ENCODE measurements around the gene HOXB4.

Gene HOXB4

DNA sequence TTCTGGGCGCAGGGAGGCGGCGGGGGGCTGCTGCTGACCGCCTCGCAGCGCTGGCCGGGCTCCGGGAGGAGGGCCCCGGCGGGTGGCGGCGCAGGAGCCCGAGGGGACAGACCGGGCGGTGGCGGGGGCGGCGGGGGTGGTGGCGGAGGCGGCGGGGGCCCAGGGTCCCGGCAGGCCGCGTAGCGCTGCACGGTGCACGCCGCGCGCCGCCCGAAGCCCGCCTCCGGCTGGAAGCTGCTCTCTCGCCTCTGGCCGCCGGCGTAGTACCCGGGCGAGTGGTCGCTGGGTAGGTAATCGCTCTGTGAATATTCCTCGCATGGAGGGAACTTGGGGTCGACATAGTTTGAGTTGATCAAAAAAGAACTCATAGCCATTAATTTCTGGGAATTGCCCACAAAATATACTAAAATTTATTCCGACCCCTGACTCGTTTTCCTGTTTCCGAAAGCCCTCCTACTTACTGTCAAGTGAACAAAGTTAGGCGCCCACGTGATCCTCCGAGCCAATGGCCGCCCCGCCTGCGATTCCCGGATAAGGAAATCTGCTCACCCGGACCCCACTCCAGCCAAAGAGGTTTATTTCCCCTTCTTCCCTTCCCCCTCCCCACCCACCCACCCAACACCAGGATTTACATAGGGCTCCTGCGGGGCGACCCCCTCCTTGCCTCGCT lies at the start of gene HOXB4:
Gene HOXB4 (minus strand): TSS at position 405 of the 670 bp plus-strand sequence. CDS start 31 bp downstream, at position 374.
- DNase-seq (ENCODE audit: low spot score) = no peak

DNA sequence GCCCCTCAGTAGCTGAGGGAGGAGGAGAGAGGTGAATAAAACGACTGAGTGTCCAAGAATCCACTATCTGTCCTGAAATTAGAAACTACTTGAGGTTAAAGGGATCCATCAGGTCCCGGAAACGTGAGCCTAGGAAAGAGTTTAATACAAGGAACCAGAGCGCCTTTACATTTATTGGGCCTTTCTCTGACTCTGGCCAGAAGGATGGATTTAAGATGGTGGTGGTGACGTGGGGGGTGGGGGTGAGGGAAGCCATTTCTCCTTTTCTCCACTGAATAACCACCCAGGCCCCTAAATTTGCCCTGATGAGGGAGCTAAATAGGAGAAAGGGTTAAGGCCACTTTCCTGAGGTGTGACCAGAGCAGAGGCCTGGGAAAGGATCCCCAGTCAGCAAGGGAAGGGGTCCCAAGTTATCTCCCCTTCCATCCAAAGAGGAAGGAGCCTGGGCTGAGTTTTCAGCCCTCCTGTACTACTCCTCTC lies 49.0 kb upstream of the HOXB4 start:
- no peak for DNase-seq (ENCODE audit: low spot score)

DNA sequence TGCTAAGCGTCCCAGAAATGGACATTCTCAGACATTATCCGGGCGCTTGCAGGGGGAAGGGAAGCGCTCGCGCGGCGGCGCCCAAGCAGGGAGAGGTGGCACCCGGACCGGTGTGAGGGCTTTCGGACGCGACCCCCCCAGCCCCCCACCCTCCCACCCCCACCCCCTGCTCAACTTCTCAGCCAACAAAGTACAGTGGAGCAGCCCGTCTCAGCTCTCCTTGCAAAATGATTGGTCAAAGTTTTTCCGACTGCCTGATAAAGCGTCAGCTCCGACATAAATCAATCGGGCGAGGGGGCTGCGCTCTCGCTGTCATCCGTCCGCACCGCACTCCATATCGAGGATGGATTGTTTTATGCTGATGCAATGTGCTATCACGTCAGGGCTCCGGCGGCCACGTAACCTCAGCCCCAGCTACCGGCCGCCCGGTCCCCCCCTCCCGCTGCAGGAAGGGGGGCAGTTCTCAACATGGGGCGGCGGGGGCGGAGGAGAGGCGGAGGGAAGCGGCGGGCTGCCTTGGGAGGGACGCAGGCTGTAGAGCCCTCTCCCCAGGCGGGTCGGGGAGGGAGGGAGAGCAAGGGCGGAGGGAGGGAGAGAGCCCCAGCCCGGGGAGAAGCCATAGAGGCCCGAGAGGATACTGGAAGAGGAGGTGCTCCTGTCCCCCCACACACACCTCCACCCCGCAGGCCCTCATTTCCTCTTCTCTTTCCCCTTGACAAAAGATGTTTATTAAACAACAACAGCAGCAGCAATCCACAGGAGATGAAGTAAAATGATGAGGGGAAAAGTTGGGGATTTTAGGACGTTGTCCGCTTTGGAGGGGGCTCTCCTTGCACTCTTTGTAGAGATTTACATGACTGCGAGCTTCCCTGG lies 48.3 kb upstream of the HOXB4 start, which contains the start of gene HOXB9:
Gene HOXB9 (minus strand): TSS at position 114 of the 873 bp plus-strand sequence. CDS start 89 bp downstream, at position 25.
- DNase-seq (ENCODE audit: low spot score) = peak; percentile 67

GRCh38 chr17:48625495-48626244 lies 47.5 kb upstream of the HOXB4 start:
- peak; percentile 80 for DNase-seq (ENCODE audit: low spot score)

GRCh38 chr17:48624544-48625494 lies 46.7 kb upstream of the HOXB4 start:
- peak; percentile 75 for DNase-seq (ENCODE audit: low spot score)

DNA sequence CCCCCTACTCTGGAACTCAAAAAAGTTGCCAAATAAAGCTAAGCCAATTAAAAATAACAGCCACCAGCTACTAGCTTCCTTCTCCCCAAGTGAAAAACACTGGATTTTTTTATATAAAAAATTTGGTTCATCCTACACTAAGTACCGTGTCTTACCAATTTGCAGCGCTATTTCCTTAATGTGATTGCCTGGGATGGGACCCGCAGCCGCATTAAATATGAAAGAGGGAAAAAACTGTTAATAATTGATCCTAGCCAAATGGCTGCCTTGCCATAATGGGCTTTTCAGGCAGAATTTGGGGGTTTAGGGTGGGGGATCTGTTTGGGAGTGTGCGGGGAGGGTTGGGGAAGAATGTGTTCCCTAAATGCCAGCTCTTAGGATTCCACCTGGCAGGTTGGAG lies 46.0 kb upstream of the HOXB4 start:
- no peak for DNase-seq (ENCODE audit: low spot score)

GRCh38 chr17:48623583-48623982 lies 45.4 kb upstream of the HOXB4 start:
- no peak for DNase-seq (ENCODE audit: low spot score)

DNA sequence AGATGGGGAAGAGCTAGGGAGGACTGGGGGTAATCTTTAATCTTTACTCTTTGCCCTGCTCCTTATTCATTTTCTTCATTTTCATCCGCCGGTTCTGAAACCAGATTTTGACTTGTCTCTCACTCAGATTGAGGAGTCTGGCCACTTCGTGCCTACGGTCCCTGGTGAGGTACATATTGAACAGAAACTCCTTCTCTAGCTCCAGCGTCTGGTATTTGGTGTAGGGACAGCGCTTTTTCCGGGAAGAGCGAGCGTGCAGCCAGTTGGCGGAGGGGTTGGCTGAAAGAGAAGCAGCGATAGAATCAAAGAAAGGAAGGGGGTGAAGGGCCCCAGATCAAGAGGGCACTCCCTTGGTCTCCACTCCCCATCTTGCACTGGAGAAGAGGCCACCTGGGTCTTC lies 44.7 kb upstream of the HOXB4 start:
- no peak for DNase-seq (ENCODE audit: low spot score)

DNA sequence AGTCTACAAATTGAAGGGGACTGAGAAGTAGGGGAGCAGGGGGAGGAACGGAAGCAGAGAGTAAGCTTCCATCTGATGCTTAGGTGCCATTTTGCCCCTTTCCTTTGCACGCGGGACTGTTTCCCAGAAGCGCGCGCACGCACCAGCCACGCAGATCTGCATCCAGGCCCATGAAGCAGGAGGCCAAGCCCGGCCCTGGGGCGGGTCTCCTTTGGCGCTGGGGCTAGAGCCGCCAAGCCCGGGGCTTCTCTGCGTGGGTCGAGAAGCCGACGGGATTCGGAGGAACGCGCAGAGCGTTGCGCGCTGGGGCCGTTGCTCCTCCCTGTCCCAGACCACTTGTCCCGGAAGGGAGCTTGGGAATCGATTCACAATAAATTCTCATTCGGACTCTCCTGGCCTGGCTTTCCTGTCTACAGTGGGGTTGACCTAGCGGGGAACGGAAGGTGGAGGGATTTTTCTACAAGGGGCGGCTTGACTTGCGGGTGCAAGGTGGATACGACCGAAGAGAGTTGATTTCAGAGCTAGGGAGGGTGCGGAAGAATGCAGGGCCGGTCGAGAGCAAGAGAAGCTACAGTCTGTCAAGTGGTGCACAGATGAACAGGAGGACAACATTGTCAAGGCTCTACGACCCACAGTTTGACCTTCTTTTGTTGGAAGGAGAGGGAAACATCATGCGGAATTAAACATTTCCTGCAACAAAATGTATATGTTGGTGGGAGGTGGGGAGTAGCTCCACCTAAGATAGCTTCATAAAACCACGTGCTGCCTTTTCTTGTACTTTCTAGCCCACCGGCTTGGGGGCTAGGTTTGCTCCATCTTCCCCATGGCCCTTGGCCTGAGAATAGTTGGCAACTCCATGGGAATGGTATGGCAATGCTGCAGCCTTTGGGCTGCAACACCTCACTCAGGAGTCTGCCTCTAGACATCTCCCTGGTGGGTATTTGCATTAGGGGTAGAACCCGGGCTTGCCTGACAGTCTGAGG lies 43.6 kb upstream of the HOXB4 start:
- no peak for DNase-seq (ENCODE audit: low spot score)

DNA sequence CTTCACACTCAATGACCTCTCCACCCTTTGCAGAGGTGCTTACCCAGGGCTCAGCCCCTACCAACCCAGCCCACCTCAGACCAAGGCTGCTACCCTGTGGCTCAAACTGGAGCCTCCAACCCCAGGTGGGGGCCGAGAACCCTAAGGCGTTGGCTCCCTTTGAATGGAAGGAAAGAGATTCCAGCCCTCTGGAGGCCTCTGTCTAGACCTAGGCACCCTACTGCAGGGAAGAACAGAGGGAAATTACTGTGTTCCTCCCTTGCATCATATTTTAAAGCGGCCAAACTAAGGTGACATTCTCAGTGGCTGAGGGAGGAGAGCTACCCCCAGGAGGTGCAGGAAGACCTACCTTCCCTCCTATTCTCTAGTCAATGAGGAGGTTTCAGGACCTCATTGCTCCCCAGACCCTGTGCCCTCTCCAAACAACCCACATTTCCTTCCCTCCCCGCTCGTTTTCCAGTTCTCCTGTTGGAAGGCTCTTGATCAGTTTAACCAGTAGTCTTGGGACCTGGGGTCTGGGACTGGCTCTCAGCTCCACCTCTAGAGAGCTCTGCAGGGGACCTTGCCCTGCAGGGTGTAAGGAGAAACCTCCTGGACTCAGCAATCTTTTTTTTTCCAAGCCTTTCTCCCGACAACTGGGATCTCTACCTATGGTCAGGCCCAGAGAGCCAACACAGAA lies 42.5 kb upstream of the HOXB4 start:
- no peak for DNase-seq (ENCODE audit: low spot score)

- no peak for DNase-seq (ENCODE audit: low spot score)
Observed at GRCh38 chr17:48619826-48620449, 41.8 kb upstream of the HOXB4 start.

DNA sequence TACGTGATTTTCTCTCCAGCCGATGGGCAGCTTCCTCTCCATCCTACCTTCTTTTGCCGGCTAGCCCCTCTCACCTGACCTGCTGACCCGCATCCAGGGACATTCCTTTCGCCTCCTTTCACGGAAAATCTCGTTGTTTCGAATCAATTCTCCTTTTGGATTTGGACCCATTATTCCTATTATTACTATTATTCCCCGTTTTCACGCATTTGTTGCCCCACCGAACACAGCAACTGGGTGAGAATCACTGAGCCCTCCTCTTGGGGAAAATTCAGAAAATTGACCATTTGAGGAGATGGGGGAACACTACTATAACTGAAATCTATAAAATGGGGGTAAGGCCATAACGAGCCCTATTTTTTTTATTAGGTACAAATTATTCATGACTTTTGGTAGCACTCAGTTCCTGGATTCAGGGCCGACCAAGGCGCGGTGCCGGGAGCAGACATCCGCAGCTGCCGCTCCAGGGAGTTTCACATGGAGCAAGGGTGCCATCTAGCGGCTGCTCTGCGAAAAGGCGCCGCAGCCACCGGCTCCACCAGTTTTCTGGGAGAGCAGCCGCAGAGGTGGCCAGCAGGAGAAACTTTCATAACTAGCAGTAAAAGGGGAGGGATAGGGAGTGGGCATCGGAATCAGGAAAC lies 40.2 kb upstream of the HOXB4 start:
- peak; percentile 93 for DNase-seq (ENCODE audit: low spot score)

DNA sequence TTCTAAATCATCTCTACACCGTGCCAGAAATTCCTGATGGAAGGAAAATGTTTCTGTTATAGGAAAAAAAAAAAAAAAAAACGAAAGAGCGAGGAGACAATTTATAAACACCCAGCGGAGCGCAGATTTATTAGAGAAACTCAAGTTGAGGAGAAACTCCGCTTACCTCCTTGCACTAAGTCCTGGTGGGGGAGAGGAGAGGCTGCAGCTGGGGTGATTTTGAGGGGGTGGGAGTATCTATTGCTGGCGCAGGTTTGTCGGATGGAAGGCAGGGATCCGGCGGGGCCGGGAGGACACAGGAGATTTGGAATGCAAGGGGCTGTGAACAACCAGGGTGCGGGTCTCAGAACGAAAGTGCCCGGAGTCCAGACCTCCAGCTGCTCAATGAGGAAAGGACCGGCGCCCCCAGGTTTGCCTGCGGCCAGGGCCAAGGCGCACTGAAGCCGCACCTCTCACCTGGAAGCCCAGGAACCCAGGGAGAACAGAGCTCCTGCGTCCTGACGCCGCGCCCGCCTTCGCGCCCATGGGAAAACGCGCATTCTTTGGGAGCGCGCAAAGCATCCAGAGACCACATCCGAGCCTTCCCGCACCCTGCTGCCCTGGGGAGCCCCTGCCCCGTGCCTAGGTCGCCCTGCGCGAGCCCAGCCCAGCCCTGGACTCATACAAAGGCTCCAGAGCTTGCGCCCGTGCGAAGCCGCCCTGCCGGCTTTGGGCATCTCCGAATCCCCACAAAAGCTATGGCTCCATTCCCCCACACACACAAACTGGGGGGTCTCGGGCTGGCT lies 39.5 kb upstream of the HOXB4 start:
- no peak for DNase-seq (ENCODE audit: low spot score)

DNA sequence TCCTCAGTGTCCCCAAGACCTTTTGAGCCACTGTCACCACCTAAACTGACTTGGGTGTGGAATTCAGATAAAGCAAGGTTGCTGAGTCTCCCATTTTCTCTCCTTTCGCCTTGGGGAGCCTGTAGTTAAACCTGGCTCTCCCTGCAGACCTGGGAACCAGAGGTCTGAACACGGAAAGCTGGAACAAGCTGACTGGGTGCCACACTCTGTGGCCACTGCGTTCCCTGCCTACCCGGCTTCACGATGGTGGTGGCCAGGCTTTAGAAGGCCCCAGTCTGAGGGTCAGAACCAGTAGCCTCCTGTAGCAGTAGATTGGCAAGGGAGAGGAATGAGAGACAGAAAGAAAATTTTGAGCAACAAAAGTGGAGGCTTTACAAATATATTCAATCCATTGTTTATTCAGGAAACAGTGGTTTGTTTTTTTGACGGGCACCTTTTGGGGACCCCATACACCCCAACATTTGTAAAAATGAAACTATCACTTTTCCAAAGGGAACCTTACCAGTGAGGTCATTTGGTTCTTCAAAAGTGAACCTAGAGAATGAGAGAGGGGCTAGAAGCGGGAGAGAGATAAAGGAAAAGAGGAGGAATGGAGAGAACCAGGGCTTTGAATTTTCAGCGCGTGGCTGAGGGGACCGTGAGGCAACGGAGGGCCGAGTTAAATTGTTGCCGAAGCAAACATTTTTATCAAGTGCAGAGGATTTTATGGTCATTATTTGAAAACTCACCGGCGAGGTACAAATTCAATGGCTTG lies 38.7 kb upstream of the HOXB4 start:
- DNase-seq (ENCODE audit: low spot score) = no peak

DNA sequence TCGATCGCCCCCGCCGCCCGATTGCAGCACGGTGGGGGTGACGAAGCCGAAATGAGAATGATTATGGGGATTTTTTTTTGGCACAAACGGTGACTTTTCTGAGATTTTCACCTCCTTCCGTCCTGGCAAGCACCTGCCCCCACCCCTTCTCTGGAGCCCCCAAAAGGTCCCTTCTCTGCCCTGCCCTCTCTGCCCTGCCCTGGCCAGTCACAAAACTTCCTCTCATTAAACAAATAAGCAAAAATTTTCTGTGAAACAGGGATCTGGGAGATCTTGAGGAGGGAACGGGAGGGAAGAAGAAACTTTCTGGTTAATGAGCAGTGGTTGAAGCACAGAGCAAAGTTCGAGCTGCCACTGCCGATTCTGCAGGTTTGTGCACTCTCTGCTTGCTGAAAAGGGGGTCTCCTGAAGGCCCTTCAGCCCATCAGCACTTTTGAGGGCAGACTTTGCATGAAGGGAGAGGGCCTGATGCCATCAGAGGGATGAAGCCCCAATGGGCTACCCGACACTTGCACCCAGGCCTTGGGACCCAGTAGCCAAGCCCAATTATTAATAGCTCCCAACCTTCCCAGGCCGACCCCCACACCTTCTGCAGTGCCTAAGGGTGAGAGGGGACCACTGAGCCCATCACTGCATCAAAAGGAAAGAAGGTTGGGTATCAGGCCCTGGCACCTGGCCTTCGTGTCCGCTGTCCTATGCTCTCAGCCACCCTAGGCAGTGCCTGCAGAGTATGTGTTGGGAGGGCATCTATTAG lies 38.0 kb upstream of the HOXB4 start:
- no peak for DNase-seq (ENCODE audit: low spot score)
